HepG2 (cell line): ENCODE data around the gene CES2. TPM values are rescaled to one million over a fixed set of nuclear protein-coding genes. Genes with fewer than 3 reads are reported as not detected.
A peak's percentile ranks its signal among the peaks of the same experiment; 100 is the strongest.

ENCODE experiments used
- DNMT1 ChIP-seq: sonication (generic); formaldehyde crosslinking; IDR thresholded peaks from 2 replicates; pipeline ENCODE4 v1.5.1; 2020; ENCODE audit warnings: mild to moderate bottlenecking, missing genetic modification reagents
- DZIP1 ChIP-seq: sonication (generic); formaldehyde crosslinking; IDR thresholded peaks from 2 replicates; pipeline ENCODE4 v1.5.0; 2020; ENCODE audit warnings: mild to moderate bottlenecking, missing genetic modification reagents
- ERF ChIP-seq: IDR thresholded peaks from 2 replicates; pipeline ENCODE4 v1.6.1; 2018; ENCODE audit warnings: missing biosample characterization, missing genetic modification reagents
- FOXA3 ChIP-seq: IDR thresholded peaks from 2 replicates; pipeline ENCODE4 v1.6.1; 2016; ENCODE audit warnings: missing genetic modification reagents, missing compliant biosample characterization
- FOXC1 ChIP-seq: sonication (generic); formaldehyde crosslinking; IDR thresholded peaks from 2 replicates; pipeline ENCODE4 v1.8.0; 2022; ENCODE audit warnings: mild to moderate bottlenecking, missing genetic modification reagents, borderline replicate concordance
- ISL2 ChIP-seq: sonication (generic); formaldehyde crosslinking; IDR thresholded peaks from 2 replicates; pipeline ENCODE4 v1.5.0; 2020; ENCODE audit warnings: missing genetic modification reagents
- PBX3 ChIP-seq: sonication (generic); formaldehyde crosslinking; IDR thresholded peaks from 2 replicates; pipeline ENCODE4 v1.8.1; 2023; ENCODE audit warnings: missing genetic modification reagents, inconsistent platforms, borderline replicate concordance
- RCOR2 ChIP-seq: IDR thresholded peaks from 2 replicates; pipeline ENCODE4 v1.6.1; 2016; ENCODE audit warnings: missing biosample characterization, missing genetic modification reagents
- SNAPC5 ChIP-seq: sonication (generic); formaldehyde crosslinking; IDR thresholded peaks from 2 replicates; pipeline ENCODE4 v1.8.1; 2023; ENCODE audit warnings: mild to moderate bottlenecking, missing genetic modification reagents, borderline replicate concordance
- TCF7L2 ChIP-seq: IDR thresholded peaks from 2 replicates; pipeline ENCODE4 v1.6.1; 2011; ENCODE audit warnings: mild to moderate bottlenecking, low read depth, low read length, moderate library complexity
- U2AF2 ChIP-seq: fragments of 200-400 bp; formaldehyde crosslinking; IDR thresholded peaks from 2 replicates; pipeline ENCODE4 v1.6.1; 2017; ENCODE audit warnings: low read depth, mild to moderate bottlenecking, low read length
- ZBTB20 ChIP-seq: sonication (generic); formaldehyde crosslinking; IDR thresholded peaks from 2 replicates; pipeline ENCODE4 v1.8.1; 2023; ENCODE audit warnings: missing genetic modification reagents, low read depth, mild to moderate bottlenecking, borderline replicate concordance
- ZNF281 ChIP-seq: sonication (generic); formaldehyde crosslinking; IDR thresholded peaks from 2 replicates; pipeline ENCODE4 v1.4.0; 2020; ENCODE audit warnings: missing genetic modification reagents, borderline replicate concordance
- ZNF44 ChIP-seq: sonication (generic); formaldehyde crosslinking; IDR thresholded peaks from 2 replicates; pipeline ENCODE4 v1.5.1; 2020; ENCODE audit warnings: mild to moderate bottlenecking, missing genetic modification reagents
- ZNF512B ChIP-seq: sonication (generic); formaldehyde crosslinking; IDR thresholded peaks from 2 replicates; pipeline ENCODE4 v1.5.1; 2020; ENCODE audit warnings: missing genetic modification reagents, mild to moderate bottlenecking, borderline replicate concordance
- ZSCAN25 ChIP-seq: sonication (generic); formaldehyde crosslinking; IDR thresholded peaks from 2 replicates; pipeline ENCODE4 v1.8.0; 2022; ENCODE audit warnings: mild to moderate bottlenecking, missing genetic modification reagents
- polyA plus RNA-seq, 8 experiments: library from polyadenylated mRNA; depleted of rRNA in 3 of 8; stranded (reverse) in 7 of 8; unstranded in 1 of 8; fragments of >200 nt; fragmentation: Illumina TruSeq in 4 of 8; extraction: Trizol in 4 of 8; gene quantifications; 2 replicates each; pipeline versions ENCODE4 v1.2.1 to v1.2.3, GENCODE V29; 2011 to 2016; ENCODE audit warnings: low read depth in 4 of 8, missing spikeins in 1 of 8, mixed read lengths in 1 of 8; ENCODE audit not compliant: insufficient read depth in 1 of 8
- total RNA-seq, 5 experiments: library from RNA; depleted of rRNA; stranded (reverse); fragments of >200 nt; fragmentation: Illumina TruSeq; extraction: Trizol; gene quantifications; 2 replicates each; pipeline ENCODE4 v1.2.3, GENCODE V29; 2016; ENCODE audit warnings: low read depth in 1 of 5

Gene CES2
- total and polyA plus RNA-seq, 2 of the 13 experiments (the other 11 are each of a cell fraction or from before 2014, with no cell fraction given), result 50.6 to 63.8 TPM

- no peak for TF ChIP-seq PBX3 (CRISPR knock-in tag)
- TF ChIP-seq ZNF281 (CRISPR knock-in tag), result peak; percentile 59
- TF ChIP-seq ZNF512B, result no peak
- TF ChIP-seq RCOR2 (CRISPR knock-in tag), result peak; percentile 95
- TF ChIP-seq DNMT1, result peak; percentile 57; the same call in 1 of the 2 replicates
- peak; percentile 94 for TF ChIP-seq ZSCAN25 (CRISPR knock-in tag)
- TF ChIP-seq SNAPC5 (CRISPR knock-in tag), result no peak
- TF ChIP-seq FOXC1, result peak; percentile 30; the same call in 1 of the 2 replicates
- TF ChIP-seq ERF, result no peak; the same call in none of the 2 replicates
- TF ChIP-seq TCF7L2, result 0 out of 2 replicates have a peak, but pooled peaks have one; percentile 26
- peak; percentile 78; the same call in 1 of the 2 replicates for TF ChIP-seq ISL2 (CRISPR knock-in tag)
- no peak for TF ChIP-seq ZNF44 (CRISPR knock-in tag)
- no peak for TF ChIP-seq DZIP1 (CRISPR knock-in tag)
- peak; percentile 74; the same call in 1 of the 2 replicates for TF ChIP-seq FOXA3 (CRISPR knock-in tag)
- TF ChIP-seq U2AF2, result no peak
- 0 out of 2 replicates have a peak, but pooled peaks have one; percentile 18 for TF ChIP-seq ZBTB20 (CRISPR knock-in tag)
Observed at GRCh38 chr16:66905633-66906539, 29.4 kb upstream of the CES2 start (continued).
